ENCODE results near the gene VAX1. TPM values are rescaled to one million over a fixed set of nuclear protein-coding genes. Genes with fewer than 3 reads are reported as not detected.

VAX1 gene
- polyA plus RNA-seq, 1 of the 3 experiments (the other 2 are of a cell fraction) = not detected

DNA sequence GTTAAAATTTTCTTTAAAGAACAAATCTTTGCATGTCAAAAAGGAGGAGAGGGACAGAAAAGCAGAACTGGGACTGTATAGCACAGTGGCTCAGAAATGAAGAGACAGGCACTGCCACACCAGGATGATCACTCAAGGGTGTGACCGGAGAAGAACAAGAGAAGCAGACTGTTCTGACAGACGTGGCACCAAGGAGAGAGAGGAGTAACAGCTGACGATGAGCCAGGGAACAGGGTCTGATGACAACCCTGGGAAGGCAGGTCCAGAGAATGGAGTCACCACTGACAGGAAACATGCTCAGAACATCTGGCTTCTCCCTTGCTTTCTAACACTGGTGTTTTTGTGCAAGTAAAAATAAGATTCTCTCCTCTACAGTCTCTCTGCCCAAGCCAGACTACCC is 14.6 kb upstream of the VAX1 start:
- Histone ChIP-seq H3K9me2 (no peaks in the 10 kb centered on the region), H3F3A (replicated peaks; ENCODE audit: insufficient read depth) (no peaks in the 10 kb centered on the region), H3K79me2 (ENCODE audit: insufficient read depth) (no peaks in the 10 kb centered on the region), H3K4me3 (ENCODE audit: low read depth in 2 of 2, low read length in 1 of 2) (no peak overlapping the region), H2AFZ (ENCODE audit: low read depth) (no peak overlapping the region), H3K9ac (no peak overlapping the region), H3K27me3 (ENCODE audit: insufficient read depth) (peaks cover 10% of the 10 kb centered on the region; the same call in 1 of the 2 replicates), H3K4me2 (no peak overlapping the region), H3K27ac (ENCODE audit: low read depth in 2 of 2, low read length in 1 of 2) (no peak overlapping the region), H3K9me3 (no peaks in the 10 kb centered on the region), H3K4me1 (ENCODE audit: control insufficient read depth in 1 of 2, insufficient read depth in 2 of 2, low read depth in 1 of 2, low read length in 1 of 2) (no peaks in the 10 kb centered on the region; a peak in 1 of 4 replicates), H3K36me3 (replicated peaks in 1 of 2; ENCODE audit: control insufficient read depth in 1 of 2, insufficient read depth in 2 of 2, low read length in 1 of 2) (no peaks in the 10 kb centered on the region), H4K20me1 (ENCODE audit: insufficient read depth) (no peaks in the 10 kb centered on the region)
- no peak for DNase-seq
- ChIA-PET POLR2A (no interaction called here), CTCF (interaction anchor here (0.7 kb wide), 1 partner anchor 22 kb away, joined by 4 read pairs; no protein-coding TSS in a partner anchor)
- WGBS (ENCODE audit: low lambda C conversion rate) = 22% methylated on average over 3 of the region's 3 CpGs
- TF ChIP-seq FOXM1 (IDR thresholded peaks at IDR 0.05; ENCODE audit: low read depth) = no peak
- no peak for TF ChIP-seq ELF1 (IDR thresholded peaks at IDR 0.05)
- no peak for TF ChIP-seq YY1 (IDR thresholded peaks at IDR 0.05; ENCODE audit: low read depth)
- TF ChIP-seq ZBTB33 (IDR thresholded peaks at IDR 0.05; ENCODE audit: borderline replicate concordance, low read depth) = no peak
- TF ChIP-seq, protein P1, sequence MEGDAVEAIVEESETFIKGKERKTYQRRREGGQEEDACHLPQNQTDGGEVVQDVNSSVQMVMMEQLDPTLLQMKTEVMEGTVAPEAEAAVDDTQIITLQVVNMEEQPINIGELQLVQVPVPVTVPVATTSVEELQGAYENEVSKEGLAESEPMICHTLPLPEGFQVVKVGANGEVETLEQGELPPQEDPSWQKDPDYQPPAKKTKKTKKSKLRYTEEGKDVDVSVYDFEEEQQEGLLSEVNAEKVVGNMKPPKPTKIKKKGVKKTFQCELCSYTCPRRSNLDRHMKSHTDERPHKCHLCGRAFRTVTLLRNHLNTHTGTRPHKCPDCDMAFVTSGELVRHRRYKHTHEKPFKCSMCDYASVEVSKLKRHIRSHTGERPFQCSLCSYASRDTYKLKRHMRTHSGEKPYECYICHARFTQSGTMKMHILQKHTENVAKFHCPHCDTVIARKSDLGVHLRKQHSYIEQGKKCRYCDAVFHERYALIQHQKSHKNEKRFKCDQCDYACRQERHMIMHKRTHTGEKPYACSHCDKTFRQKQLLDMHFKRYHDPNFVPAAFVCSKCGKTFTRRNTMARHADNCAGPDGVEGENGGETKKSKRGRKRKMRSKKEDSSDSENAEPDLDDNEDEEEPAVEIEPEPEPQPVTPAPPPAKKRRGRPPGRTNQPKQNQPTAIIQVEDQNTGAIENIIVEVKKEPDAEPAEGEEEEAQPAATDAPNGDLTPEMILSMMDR (IDR thresholded peaks at IDR 0.05) = no peak
- TF ChIP-seq MEF2A (IDR thresholded peaks at IDR 0.05; ENCODE audit: borderline replicate concordance, low read depth) = no peak
- TF ChIP-seq GABPA (IDR thresholded peaks at IDR 0.05; ENCODE audit: low read depth) = no peak
- no peak for TF ChIP-seq NRF1 (IDR thresholded peaks at IDR 0.05; ENCODE audit: low read depth, low read length)

DNA sequence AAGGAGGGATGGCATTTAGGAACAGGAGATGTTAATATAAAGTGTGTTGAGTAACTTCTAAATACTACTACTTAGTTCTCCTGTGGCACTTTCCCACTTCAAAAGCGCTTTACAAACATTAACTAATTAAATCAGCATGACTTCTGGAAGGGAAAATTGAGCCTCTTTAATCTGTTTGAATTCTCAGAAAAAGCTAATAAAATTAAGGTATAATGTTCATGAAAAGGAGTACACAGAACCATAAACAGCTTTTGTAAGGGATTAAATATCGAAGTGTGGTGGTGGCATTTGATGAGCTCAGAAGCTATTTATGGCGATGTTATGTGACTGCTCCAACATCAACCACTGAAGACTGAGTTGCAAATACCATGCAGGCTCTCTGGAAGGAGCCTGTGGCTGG is 10.2 kb upstream of the VAX1 start:
- POLR2A ChIA-PET = no interaction called here
- H2AFZ ChIP-seq (ENCODE audit: low read depth) = no peak overlapping the region
- no peaks in the 10 kb centered on the region for H4K20me1 ChIP-seq (ENCODE audit: insufficient read depth)
- no peaks in the 10 kb centered on the region for H3K79me2 ChIP-seq (ENCODE audit: insufficient read depth)
- CTCF ChIA-PET = interaction anchor here (0.8 to 2.3 kb wide), 10 partner anchors 8 to 521 kb away, joined by 3 to 14 read pairs (median 3); no protein-coding TSS in a partner anchor
- H3K36me3 ChIP-seq (replicated peaks in 1 of 2; ENCODE audit: control insufficient read depth in 1 of 2, insufficient read depth in 2 of 2, low read length in 1 of 2) = no peaks in the 10 kb centered on the region
- H3K4me2 ChIP-seq = no peak overlapping the region
- no peak overlapping the region for H3K9ac ChIP-seq
- no peak overlapping the region for H3K27ac ChIP-seq (ENCODE audit: low read depth in 2 of 2, low read length in 1 of 2)
- WGBS (ENCODE audit: low lambda C conversion rate) = 5% methylated on average over 3 of the region's 3 CpGs
- no peak overlapping the region for H3K4me3 ChIP-seq (ENCODE audit: low read depth in 2 of 2, low read length in 1 of 2)
- H3K4me1 ChIP-seq (ENCODE audit: control insufficient read depth in 1 of 2, insufficient read depth in 2 of 2, low read depth in 1 of 2, low read length in 1 of 2) = no peaks in the 10 kb centered on the region; a peak in 1 of 4 replicates
- H3K27me3 ChIP-seq (ENCODE audit: insufficient read depth) = peaks cover 3% of the 10 kb centered on the region; the same call in 1 of the 2 replicates
- H3K9me3 ChIP-seq = no peaks in the 10 kb centered on the region
- no peaks in the 10 kb centered on the region for H3F3A ChIP-seq (replicated peaks; ENCODE audit: insufficient read depth)
- no peak for DNase-seq
- H3K9me2 ChIP-seq = no peaks in the 10 kb centered on the region
- TF ChIP-seq RCOR1 (IDR thresholded peaks at IDR 0.05; ENCODE audit: low read length) = no peak
- TF ChIP-seq SIN3A (IDR thresholded peaks at IDR 0.05; ENCODE audit: borderline replicate concordance, low read depth, low read length) = no peak
- no peak for TF ChIP-seq RXRA (IDR thresholded peaks at IDR 0.05; ENCODE audit: borderline replicate concordance, low read depth)
- no peak for TF ChIP-seq ZBTB33 (IDR thresholded peaks at IDR 0.05; ENCODE audit: borderline replicate concordance, low read depth)
- no peak for TF ChIP-seq FOSL2 (IDR thresholded peaks at IDR 0.05; ENCODE audit: borderline replicate concordance, low read depth)
- TF ChIP-seq, protein P2, sequence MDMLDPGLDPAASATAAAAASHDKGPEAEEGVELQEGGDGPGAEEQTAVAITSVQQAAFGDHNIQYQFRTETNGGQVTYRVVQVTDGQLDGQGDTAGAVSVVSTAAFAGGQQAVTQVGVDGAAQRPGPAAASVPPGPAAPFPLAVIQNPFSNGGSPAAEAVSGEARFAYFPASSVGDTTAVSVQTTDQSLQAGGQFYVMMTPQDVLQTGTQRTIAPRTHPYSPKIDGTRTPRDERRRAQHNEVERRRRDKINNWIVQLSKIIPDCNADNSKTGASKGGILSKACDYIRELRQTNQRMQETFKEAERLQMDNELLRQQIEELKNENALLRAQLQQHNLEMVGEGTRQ (IDR thresholded peaks at IDR 0.05; ENCODE audit: borderline replicate concordance, low read depth, low read length) = no peak
- no peak for TF ChIP-seq MXI1 (IDR thresholded peaks at IDR 0.05; ENCODE audit: low read depth, low read length)
- no peak for TF ChIP-seq PBX3 (IDR thresholded peaks at IDR 0.05)
- TF ChIP-seq TEAD4 (IDR thresholded peaks at IDR 0.05; ENCODE audit: borderline replicate concordance, insufficient read depth) = no peak
- no peak for TF ChIP-seq GATA2 (CRISPR knock-in tag; IDR thresholded peaks at IDR 0.05)
- TF ChIP-seq, protein P1 (IDR thresholded peaks at IDR 0.05) = no peak

Data from SK-N-SH (cell line).